SK-N-SH (cell line): ENCODE results near the gene RNF214. TPM values are rescaled to one million over a fixed set of nuclear protein-coding genes. Genes with fewer than 3 reads are reported as not detected.
A peak's percentile ranks its signal among the peaks of the same experiment; 100 is the strongest.

ENCODE experiments used
- CTCF ChIA-PET: fragments of 300-600, 350-600 bp; formaldehyde crosslinking; extraction: SDS; loops from one replicate; lab custom pipeline; 2021; lab: Yijun Ruan, JAX
- POLR2A ChIA-PET: fragments of 350-600 bp; sonication (Branson Sonifier 250); formaldehyde crosslinking; extraction: SDS; loops from one replicate; lab custom pipeline; 2020; ENCODE audit warnings: antibody characterized with exemption, inconsistent platforms; lab: Yijun Ruan, JAX
- DNase-seq: peaks from one replicate; pipeline ENCODE4 v3.0.0; 2012
- H2AFZ ChIP-seq: fragments of 200-600 bp; sonication (generic); 2 replicates; pipeline ENCODE4 v1.8.1; 2016; ENCODE audit warnings: antibody characterized with exemption, mild to moderate bottlenecking, low read depth
- H3F3A ChIP-seq: fragments of 200-600 bp; sonication (generic); replicated peaks from 2 replicates; pipeline ENCODE3; 2016; ENCODE audit warnings: antibody characterized with exemption, mild to moderate bottlenecking; ENCODE audit not compliant: insufficient read depth
- H3K27ac ChIP-seq, 2 experiments: fragments of 200-500 bp in 1 of 2; fragments of 200-600 bp in 1 of 2; sonication (Bioruptor generic) in 1 of 2; sonication (generic), shearing (Covaris generic) in 1 of 2; 2 replicates each; pipeline versions ENCODE4 v1.5.1 to v1.6.1; 2014 to 2016; ENCODE audit warnings: low read depth in 2 of 2, inconsistent platforms in 1 of 2, low read length in 1 of 2, mild to moderate bottlenecking in 1 of 2, mixed read lengths in 1 of 2
- H3K27me3 ChIP-seq: fragments of 200-600 bp; sonication (generic), shearing (Covaris generic); 2 replicates; pipeline ENCODE4 v1.6.1; 2016; ENCODE audit warnings: mixed run types; ENCODE audit not compliant: insufficient read depth
- H3K36me3 ChIP-seq, 2 experiments: fragments of 200-500 bp in 1 of 2; fragments of 200-600 bp in 1 of 2; sonication (Bioruptor generic) in 1 of 2; sonication (generic) in 1 of 2; replicated peaks in 1 of 2; 2 replicates each; pipeline versions ENCODE3 to v1.5.1; 2014 to 2016; ENCODE audit warnings: low read length in 1 of 2, mild to moderate bottlenecking in 1 of 2; ENCODE audit not compliant: insufficient read depth in 2 of 2, control insufficient read depth in 1 of 2
- H3K4me1 ChIP-seq, 2 experiments: fragments of 200-500 bp in 1 of 2; fragments of 200-600 bp in 1 of 2; sonication (Bioruptor generic) in 1 of 2; sonication (generic), shearing (Covaris generic) in 1 of 2; 2 replicates each; pipeline versions ENCODE4 v1.5.1 to v1.6.1; 2014 to 2016; ENCODE audit warnings: low read depth in 1 of 2, low read length in 1 of 2, mixed run types in 1 of 2; ENCODE audit not compliant: insufficient read depth in 2 of 2, control insufficient read depth in 1 of 2
- H3K4me2 ChIP-seq: fragments of 200-600 bp; sonication (generic), shearing (Covaris generic); 2 replicates; pipeline ENCODE4 v1.6.1; 2017; ENCODE audit warnings: mixed run types
- H3K4me3 ChIP-seq, 2 experiments: fragments of 200-500 bp in 1 of 2; fragments of 200-600 bp in 1 of 2; sonication (Bioruptor generic) in 1 of 2; sonication (generic), shearing (Covaris generic) in 1 of 2; 2 replicates each; pipeline versions ENCODE4 v1.5.1 to v1.8.1; 2014 to 2016; ENCODE audit warnings: low read depth in 2 of 2, inconsistent platforms in 1 of 2, low read length in 1 of 2, mild to moderate bottlenecking in 1 of 2, mixed read lengths in 1 of 2, moderate library complexity in 1 of 2
- H3K79me2 ChIP-seq: fragments of 200-600 bp; sonication (generic); 2 replicates; pipeline ENCODE4 v1.8.1; 2017; ENCODE audit warnings: mild to moderate bottlenecking; ENCODE audit not compliant: insufficient read depth
- H3K9ac ChIP-seq: fragments of 200-600 bp; sonication (generic); 2 replicates; pipeline ENCODE4 v1.6.1; 2017; ENCODE audit warnings: mixed run types
- H3K9me2 ChIP-seq: fragments of 200-600 bp; sonication (generic); 2 replicates; pipeline ENCODE4 v1.6.1; 2017; ENCODE audit warnings: mixed run types
- H3K9me3 ChIP-seq: fragments of 200-600 bp; sonication (generic); 2 replicates; pipeline ENCODE4 v1.6.1; 2017; ENCODE audit warnings: mixed run types, mild to moderate bottlenecking, moderate library complexity
- H4K20me1 ChIP-seq: fragments of 200-600 bp; sonication (generic); 2 replicates; pipeline ENCODE4 v1.6.1; 2017; ENCODE audit warnings: mild to moderate bottlenecking, mixed run types; ENCODE audit not compliant: insufficient read depth
- FOXM1 ChIP-seq: IDR thresholded peaks from 2 replicates; pipeline ENCODE4 v1.4.0; 2012; ENCODE audit warnings: low read depth, mild to moderate bottlenecking
- NFIC ChIP-seq: IDR thresholded peaks from 2 replicates; pipeline ENCODE4 v1.4.0; 2012; ENCODE audit warnings: borderline replicate concordance
- RAD21 ChIP-seq: IDR thresholded peaks from 2 replicates; pipeline ENCODE4 v1.6.1; 2012; ENCODE audit warnings: mild to moderate bottlenecking, low read length
- RCOR1 ChIP-seq: fragments of 150-350 bp; IDR thresholded peaks from 2 replicates; pipeline ENCODE4 v1.6.1; 2017; ENCODE audit warnings: antibody characterized with exemption, low read length
- RFX5 ChIP-seq: IDR thresholded peaks from 2 replicates; pipeline ENCODE4 v1.6.1; 2012; ENCODE audit warnings: mild to moderate bottlenecking, improper control_type of control experiment, low read length
- SMC3 ChIP-seq: IDR thresholded peaks from 2 replicates; pipeline ENCODE4 v1.6.1; 2012; ENCODE audit warnings: low read depth, low read length, improper control_type of control experiment
- TAF1 ChIP-seq: IDR thresholded peaks from 2 replicates; pipeline ENCODE4 v1.6.1; 2012; ENCODE audit warnings: low read depth, mild to moderate bottlenecking, low read length, moderate library complexity, borderline replicate concordance
- TCF12 ChIP-seq: IDR thresholded peaks from 2 replicates; pipeline ENCODE4 v1.4.0; 2012
- WGBS: methylation state at CpG from one replicate; pipeline ENCODE4 v1.1.6; 2017; ENCODE audit warnings: low lambda C conversion rate; 5-methylcytosine and 5-hydroxymethylcytosine counted together
- polyA plus RNA-seq, 3 experiments: library from polyadenylated mRNA; depleted of rRNA; stranded (reverse); fragments of >200 nt; gene quantifications; 2 replicates each; pipeline ENCODE4 v1.2.3, GENCODE V29; 2012
- TF ChIP-seq, protein P1 (sequence below): IDR thresholded peaks from 2 replicates; pipeline ENCODE4 v1.4.0; 2012; ENCODE audit warnings: low read depth, borderline replicate concordance
- TF ChIP-seq, protein P2 (sequence below): IDR thresholded peaks from 2 replicates; pipeline ENCODE4 v1.6.1; 2012; ENCODE audit warnings: mild to moderate bottlenecking, low read depth, low read length, moderate library complexity

Gene RNF214
- polyA plus RNA-seq, 1 of the 3 experiments (the other 2 are of a cell fraction): 15.4 TPM

DNA sequence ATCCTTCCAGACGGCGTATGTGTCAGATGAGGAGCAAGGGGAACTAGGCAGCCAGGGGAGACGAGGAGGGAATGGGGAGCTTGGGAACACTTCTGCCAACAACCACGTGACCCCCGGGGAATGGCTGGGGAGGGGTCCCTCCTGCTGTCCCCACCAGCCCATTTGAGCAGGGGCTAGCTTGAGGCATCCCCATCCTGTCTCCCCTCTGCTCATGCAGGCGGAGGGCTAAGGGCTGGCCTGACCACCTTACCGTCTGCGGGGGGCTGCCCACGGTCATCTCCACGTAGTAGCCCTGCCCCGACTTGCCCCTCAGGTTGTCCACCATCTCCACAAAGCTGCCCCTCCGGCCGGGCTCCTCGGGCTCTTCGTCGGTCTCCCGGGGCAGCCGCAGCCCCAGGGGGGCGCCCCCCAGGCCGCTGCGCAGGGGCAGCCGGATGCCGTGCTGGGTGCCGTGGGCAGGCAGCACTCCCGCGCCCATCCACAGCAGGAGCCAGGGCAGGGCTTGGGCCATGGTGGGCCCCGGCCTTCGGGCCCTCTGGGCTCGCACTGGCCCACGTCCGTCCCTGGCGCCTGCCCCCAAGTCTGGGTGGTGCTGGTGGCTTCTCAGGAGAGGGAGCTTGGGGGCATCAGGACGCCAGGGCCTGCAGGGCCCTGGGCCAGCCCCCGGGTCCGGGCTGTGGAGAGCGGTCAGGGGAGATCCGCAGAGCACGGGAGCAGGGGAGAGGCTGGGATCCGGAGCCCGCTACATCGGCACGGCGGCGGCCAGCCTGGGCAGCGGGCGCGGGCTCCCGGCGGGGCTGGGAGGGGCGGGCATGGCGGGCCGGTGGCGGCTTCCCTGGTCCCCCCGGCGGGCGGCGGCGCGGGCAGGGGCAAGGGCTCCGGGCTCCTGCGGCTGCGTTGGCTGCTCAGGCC lies 83.1 kb downstream of the RNF214 start:
- Histone ChIP-seq H3K27me3 (no peaks in the 10 kb centered on the region), H3K36me3 (no peaks in the 10 kb centered on the region), H3K4me1 (peaks cover 0 to 19% of the 10 kb centered on the region in 2 experiments; a peak in 3 of 4 replicates), H3K9me3 (no peaks in the 10 kb centered on the region), H3F3A (peaks cover 7% of the 10 kb centered on the region), H2AFZ (peak overlapping the region; percentile 93), H3K4me3 (peak overlapping the region; percentile 66 to 81), H3K27ac (peak overlapping the region in 1 of 2 experiments; percentile 3; a peak in 1 of 4 replicates), H3K9ac (peak overlapping the region; percentile 69), H3K9me2 (no peaks in the 10 kb centered on the region), H3K4me2 (peak overlapping the region; percentile 99), H3K79me2 (peaks cover 45% of the 10 kb centered on the region), H4K20me1 (no peaks in the 10 kb centered on the region)
- ChIA-PET CTCF (interaction anchor here (0.7 to 2.5 kb wide), 4 partner anchors 9 to 111 kb away, joined by 3 to 8 read pairs (median 6); partner anchors contain the start of genes PCSK7 and RNF214), POLR2A (interaction anchor here (1.4 to 1.6 kb wide), 2 partner anchors 12 kb away, joined by 4 to 8 read pairs; partner anchors contain the start of gene CEP164)
- no peak for DNase-seq
- TF ChIP-seq, protein P1, sequence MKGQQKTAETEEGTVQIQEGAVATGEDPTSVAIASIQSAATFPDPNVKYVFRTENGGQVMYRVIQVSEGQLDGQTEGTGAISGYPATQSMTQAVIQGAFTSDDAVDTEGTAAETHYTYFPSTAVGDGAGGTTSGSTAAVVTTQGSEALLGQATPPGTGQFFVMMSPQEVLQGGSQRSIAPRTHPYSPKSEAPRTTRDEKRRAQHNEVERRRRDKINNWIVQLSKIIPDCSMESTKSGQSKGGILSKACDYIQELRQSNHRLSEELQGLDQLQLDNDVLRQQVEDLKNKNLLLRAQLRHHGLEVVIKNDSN: peak; percentile 64; the same call in 1 of the 2 replicates
- TF ChIP-seq RCOR1 (no peak), TAF1 (no peak), RFX5 (0 out of 2 replicates have a peak, but pooled peaks have one; percentile 14), RAD21 (no peak), FOXM1 (no peak), TCF12 (no peak), NFIC (no peak), SMC3 (no peak)
- TF ChIP-seq, protein P2, sequence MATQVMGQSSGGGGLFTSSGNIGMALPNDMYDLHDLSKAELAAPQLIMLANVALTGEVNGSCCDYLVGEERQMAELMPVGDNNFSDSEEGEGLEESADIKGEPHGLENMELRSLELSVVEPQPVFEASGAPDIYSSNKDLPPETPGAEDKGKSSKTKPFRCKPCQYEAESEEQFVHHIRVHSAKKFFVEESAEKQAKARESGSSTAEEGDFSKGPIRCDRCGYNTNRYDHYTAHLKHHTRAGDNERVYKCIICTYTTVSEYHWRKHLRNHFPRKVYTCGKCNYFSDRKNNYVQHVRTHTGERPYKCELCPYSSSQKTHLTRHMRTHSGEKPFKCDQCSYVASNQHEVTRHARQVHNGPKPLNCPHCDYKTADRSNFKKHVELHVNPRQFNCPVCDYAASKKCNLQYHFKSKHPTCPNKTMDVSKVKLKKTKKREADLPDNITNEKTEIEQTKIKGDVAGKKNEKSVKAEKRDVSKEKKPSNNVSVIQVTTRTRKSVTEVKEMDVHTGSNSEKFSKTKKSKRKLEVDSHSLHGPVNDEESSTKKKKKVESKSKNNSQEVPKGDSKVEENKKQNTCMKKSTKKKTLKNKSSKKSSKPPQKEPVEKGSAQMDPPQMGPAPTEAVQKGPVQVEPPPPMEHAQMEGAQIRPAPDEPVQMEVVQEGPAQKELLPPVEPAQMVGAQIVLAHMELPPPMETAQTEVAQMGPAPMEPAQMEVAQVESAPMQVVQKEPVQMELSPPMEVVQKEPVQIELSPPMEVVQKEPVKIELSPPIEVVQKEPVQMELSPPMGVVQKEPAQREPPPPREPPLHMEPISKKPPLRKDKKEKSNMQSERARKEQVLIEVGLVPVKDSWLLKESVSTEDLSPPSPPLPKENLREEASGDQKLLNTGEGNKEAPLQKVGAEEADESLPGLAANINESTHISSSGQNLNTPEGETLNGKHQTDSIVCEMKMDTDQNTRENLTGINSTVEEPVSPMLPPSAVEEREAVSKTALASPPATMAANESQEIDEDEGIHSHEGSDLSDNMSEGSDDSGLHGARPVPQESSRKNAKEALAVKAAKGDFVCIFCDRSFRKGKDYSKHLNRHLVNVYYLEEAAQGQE: no peak
- WGBS: 0% methylated on average over 2 of the region's 62 CpGs
